Activated B cell treated with CpG ODN at 0.5 μM for 24 hours (primary cell): Measurements from ENCODE around the gene MED27. TPM values are rescaled to one million over a fixed set of nuclear protein-coding genes. Genes with fewer than 3 reads are reported as not detected.
A peak's percentile ranks its signal among the peaks of the same experiment; 100 is the strongest.

Source experiments
- ATAC-seq: fragments of 200-7000 bp; cut with Tn5 transposase; one replicate; pipeline ENCODE4 v1.10.0; 2021; ENCODE audit warnings: low read depth, mild to moderate bottlenecking, moderate library complexity
- CTCF ChIA-PET: fragments of 350-600 bp; sonication (Branson Sonifier 250); formaldehyde crosslinking; loops from one replicate; lab custom pipeline; 2021; ENCODE audit warnings: antibody characterized with exemption; lab: Charles Lee
- POLR2A ChIA-PET: fragments of 350-600 bp; sonication (Branson Sonifier 250); formaldehyde crosslinking; loops from one replicate; lab custom pipeline; 2021; ENCODE audit warnings: antibody characterized with exemption; lab: Charles Lee
- DNase-seq: peaks from one replicate; pipeline ENCODE4 v3.0.0; 2022
- H3K27ac Mint-ChIP-seq: one replicate; pipeline ENCODE4 v1.8.0; 2020; ENCODE audit warnings: mixed read lengths
- H3K27me3 Mint-ChIP-seq: one replicate; pipeline ENCODE4 v1.8.0; 2021; ENCODE audit warnings: mixed read lengths
- H3K36me3 Mint-ChIP-seq: one replicate; pipeline ENCODE4 v1.8.0; 2021; ENCODE audit warnings: low read depth, mixed read lengths
- H3K4me1 Mint-ChIP-seq: one replicate; pipeline ENCODE4 v1.8.0; 2021; ENCODE audit warnings: mixed read lengths
- H3K4me3 Mint-ChIP-seq: one replicate; pipeline ENCODE4 v1.8.0; 2020; ENCODE audit warnings: mild to moderate bottlenecking, mixed read lengths
- H3K9me3 Mint-ChIP-seq: one replicate; pipeline ENCODE4 v1.8.0; 2020; ENCODE audit warnings: mixed read lengths
- intact Hi-C: fragments of 100-400 bp; cut with micrococcal nuclease; formaldehyde crosslinking; loops from one replicate; pipeline ENCODE4 v1.15.1; 2024
- total RNA-seq: library from RNA; stranded (reverse); gene quantifications from 2 replicates; pipeline ENCODE4 v1.2.3, GENCODE V29; 2022
- TF ChIP-seq, protein P1 (sequence below): fragments of 200-600 bp; IDR thresholded peaks from one replicate; pipeline ENCODE4 v1.8.0; 2022; ENCODE audit warnings: antibody characterized with exemption, mild to moderate bottlenecking

MED27 gene
- total RNA-seq, 1 donor from 2014 or later = 24.5 TPM

DNA sequence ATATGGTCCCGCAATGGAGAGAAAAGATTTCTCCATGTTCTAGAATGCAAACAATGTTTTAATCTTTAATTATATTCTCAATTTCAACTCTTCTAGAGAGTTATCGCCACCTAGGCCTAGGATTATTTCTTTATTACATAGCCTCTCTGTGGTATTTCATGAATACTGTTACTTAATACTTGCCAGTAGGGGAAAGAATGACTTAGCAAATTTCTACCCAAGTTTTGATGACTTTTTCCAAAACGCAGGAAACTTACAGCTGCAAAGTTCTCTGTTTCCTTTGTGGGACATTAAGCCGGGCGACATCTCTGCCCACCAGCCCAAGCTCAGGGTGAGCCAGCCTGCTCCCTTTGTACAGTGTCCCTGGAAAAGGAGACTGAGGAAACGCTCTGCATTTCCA, 73.8 kb downstream of the MED27 start:
- DNase-seq (no peak), ATAC-seq (no peak)
- intact Hi-C loops = no loop called here
- H3K4me3 Mint-ChIP-seq = no peak overlapping the region
- H3K36me3 Mint-ChIP-seq = peaks cover 24% of the 10 kb centered on the region
- ChIA-PET POLR2A (no interaction called here), CTCF (no interaction called here)
- H3K9me3 Mint-ChIP-seq = no peaks in the 10 kb centered on the region
- TF ChIP-seq, protein P1, sequence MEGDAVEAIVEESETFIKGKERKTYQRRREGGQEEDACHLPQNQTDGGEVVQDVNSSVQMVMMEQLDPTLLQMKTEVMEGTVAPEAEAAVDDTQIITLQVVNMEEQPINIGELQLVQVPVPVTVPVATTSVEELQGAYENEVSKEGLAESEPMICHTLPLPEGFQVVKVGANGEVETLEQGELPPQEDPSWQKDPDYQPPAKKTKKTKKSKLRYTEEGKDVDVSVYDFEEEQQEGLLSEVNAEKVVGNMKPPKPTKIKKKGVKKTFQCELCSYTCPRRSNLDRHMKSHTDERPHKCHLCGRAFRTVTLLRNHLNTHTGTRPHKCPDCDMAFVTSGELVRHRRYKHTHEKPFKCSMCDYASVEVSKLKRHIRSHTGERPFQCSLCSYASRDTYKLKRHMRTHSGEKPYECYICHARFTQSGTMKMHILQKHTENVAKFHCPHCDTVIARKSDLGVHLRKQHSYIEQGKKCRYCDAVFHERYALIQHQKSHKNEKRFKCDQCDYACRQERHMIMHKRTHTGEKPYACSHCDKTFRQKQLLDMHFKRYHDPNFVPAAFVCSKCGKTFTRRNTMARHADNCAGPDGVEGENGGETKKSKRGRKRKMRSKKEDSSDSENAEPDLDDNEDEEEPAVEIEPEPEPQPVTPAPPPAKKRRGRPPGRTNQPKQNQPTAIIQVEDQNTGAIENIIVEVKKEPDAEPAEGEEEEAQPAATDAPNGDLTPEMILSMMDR = no peak
- H3K27ac Mint-ChIP-seq = no peak overlapping the region
- H3K27me3 Mint-ChIP-seq = no peaks in the 10 kb centered on the region
- H3K4me1 Mint-ChIP-seq = peaks cover 17% of the 10 kb centered on the region

GRCh38 chr9:132004323-132004722, 75.3 kb downstream of the MED27 start:
- H3K27ac Mint-ChIP-seq = peak overlapping the region; percentile 16
- ChIA-PET CTCF (no interaction called here), POLR2A (no interaction called here)
- H3K27me3 Mint-ChIP-seq = no peaks in the 10 kb centered on the region
- H3K9me3 Mint-ChIP-seq = no peaks in the 10 kb centered on the region
- DNase-seq = no peak
- peaks cover 18% of the 10 kb centered on the region for H3K4me1 Mint-ChIP-seq
- TF ChIP-seq, protein P1 = no peak
- intact Hi-C loops = no loop called here
- ATAC-seq = no peak
- H3K4me3 Mint-ChIP-seq = no peak overlapping the region
- peaks cover 18% of the 10 kb centered on the region for H3K36me3 Mint-ChIP-seq

- Mint-ChIP-seq H3K27me3 (no peaks in the 10 kb centered on the region), H3K4me3 (no peak overlapping the region), H3K9me3 (no peaks in the 10 kb centered on the region), H3K27ac (no peak overlapping the region), H3K4me1 (peaks cover 18% of the 10 kb centered on the region), H3K36me3 (peaks cover 15% of the 10 kb centered on the region)
- TF ChIP-seq, protein P1 = no peak
- intact Hi-C loops = no loop called here
- no peak for DNase-seq
- CTCF ChIA-PET = no interaction called here
- ATAC-seq = no peak
- POLR2A ChIA-PET = no interaction called here
Measured at GRCh38 chr9:132003896-132004295, 75.8 kb downstream of the MED27 start.

DNA sequence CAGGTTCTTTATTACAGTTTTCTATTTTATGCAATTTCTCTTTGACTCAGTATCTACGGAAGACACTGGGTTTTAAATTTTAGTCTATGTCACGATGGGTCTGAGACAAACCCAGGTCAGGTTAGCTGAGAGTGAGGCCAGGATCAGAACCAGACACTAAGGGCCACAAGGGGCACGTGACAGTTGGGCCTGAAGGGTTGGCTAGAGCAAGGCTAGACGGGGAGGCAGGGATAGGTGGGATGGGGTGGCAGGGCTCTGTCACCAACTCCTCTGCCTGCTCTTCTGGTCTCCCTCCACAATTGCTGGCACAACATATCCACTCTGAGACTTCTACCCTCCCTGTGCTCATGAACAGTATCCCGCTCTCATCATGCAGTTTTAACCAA, 76.4 kb downstream of the MED27 start:
- TF ChIP-seq, protein P1 = no peak
- CTCF ChIA-PET = no interaction called here
- POLR2A ChIA-PET = no interaction called here
- H3K27ac Mint-ChIP-seq = no peak overlapping the region
- no peak overlapping the region for H3K4me3 Mint-ChIP-seq
- no peak for DNase-seq
- ATAC-seq = no peak
- peaks cover 18% of the 10 kb centered on the region for H3K4me1 Mint-ChIP-seq
- no peaks in the 10 kb centered on the region for H3K9me3 Mint-ChIP-seq
- H3K27me3 Mint-ChIP-seq = no peaks in the 10 kb centered on the region
- intact Hi-C loops = no loop called here
- H3K36me3 Mint-ChIP-seq = peaks cover 13% of the 10 kb centered on the region

DNA sequence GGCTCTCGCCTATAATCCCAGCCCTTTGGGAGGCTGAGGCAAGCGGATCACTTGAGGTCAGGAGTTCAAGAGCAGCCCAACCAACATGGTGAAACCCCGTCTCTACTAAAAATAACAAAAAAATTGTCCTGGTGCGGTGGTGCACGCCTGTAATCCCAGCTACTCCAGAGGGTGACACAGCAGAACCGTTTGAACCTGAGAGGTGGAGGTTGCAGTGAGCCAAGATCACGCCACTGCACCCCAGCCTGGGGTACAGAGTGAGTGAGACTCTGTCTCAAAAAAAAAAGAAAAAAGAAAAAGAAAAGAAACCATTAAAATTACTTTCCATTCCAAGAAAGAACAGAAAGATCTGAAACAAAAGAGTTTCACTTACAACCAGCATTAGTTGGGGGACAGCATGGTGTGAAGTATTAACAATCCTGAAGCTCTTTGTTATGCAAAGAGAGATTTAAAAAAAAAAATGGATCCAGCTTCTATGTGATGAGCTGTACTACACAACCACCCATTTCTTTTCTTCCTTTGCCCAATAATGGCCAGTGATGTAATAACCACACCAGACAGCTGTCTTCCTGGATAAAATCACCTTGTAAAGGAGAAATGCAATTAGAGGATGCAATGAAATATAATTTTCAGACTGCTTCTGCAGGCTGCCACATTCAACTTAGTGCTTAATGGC, 76.9 kb downstream of the MED27 start:
- Mint-ChIP-seq H3K4me1 (peaks cover 18% of the 10 kb centered on the region), H3K27me3 (no peaks in the 10 kb centered on the region), H3K27ac (peak overlapping the region; percentile 13), H3K4me3 (no peak overlapping the region), H3K36me3 (peaks cover 15% of the 10 kb centered on the region), H3K9me3 (no peaks in the 10 kb centered on the region)
- POLR2A ChIA-PET = no interaction called here
- ATAC-seq (no peak), DNase-seq (no peak)
- intact Hi-C loops = no loop called here
- TF ChIP-seq, protein P1 = no peak
- CTCF ChIA-PET = no interaction called here
